Neural cell (in vitro differentiated cells): Measurements from ENCODE around the gene ARL6IP1. TPM values are rescaled to one million over a fixed set of nuclear protein-coding genes. Genes with fewer than 3 reads are reported as not detected.

ENCODE experiments used
- H2AFZ ChIP-seq: fragments of 200-600, 300-800 bp; sonication (generic), shearing (Covaris generic); 2 replicates; pipeline ENCODE4 v1.6.0; 2014; ENCODE audit warnings: low read depth, mild to moderate bottlenecking, antibody characterized with exemption, low read length, moderate library complexity
- H3F3A ChIP-seq: fragments of 200-600 bp; shearing (Covaris generic); 2 replicates; pipeline ENCODE4 v1.6.1; 2016; ENCODE audit warnings: mild to moderate bottlenecking, moderate library complexity, mixed read lengths, antibody characterized with exemption, low read length; ENCODE audit not compliant: insufficient read depth, poor library complexity, severe bottlenecking
- H3K27ac ChIP-seq: fragments of 200-600, 300-800 bp; sonication (generic), shearing (Covaris generic); 2 replicates; pipeline ENCODE4 v1.5.1; 2014; ENCODE audit warnings: mild to moderate bottlenecking, low read length, moderate library complexity
- H3K27me3 ChIP-seq: fragments of 300-800, 200-600 bp; sonication (generic), shearing (Covaris generic); 2 replicates; pipeline ENCODE4 v1.6.0; 2014; ENCODE audit warnings: mild to moderate bottlenecking, low read depth, low read length, moderate library complexity; ENCODE audit not compliant: insufficient read depth
- H3K36me3 ChIP-seq: fragments of 300-800, 200-600 bp; sonication (generic), shearing (Covaris generic); 2 replicates; pipeline ENCODE4 v1.5.1; 2014; ENCODE audit warnings: mild to moderate bottlenecking, antibody characterized with exemption, low read length, moderate library complexity; ENCODE audit not compliant: insufficient read depth
- H3K4me2 ChIP-seq: fragments of 300-800, 200-600 bp; sonication (generic), shearing (Covaris generic); 2 replicates; pipeline ENCODE4 v1.6.0; 2014; ENCODE audit warnings: mild to moderate bottlenecking, low read length
- H3K4me3 ChIP-seq: fragments of 300-800, 200-600 bp; sonication (generic), shearing (Covaris generic); 2 replicates; pipeline ENCODE4 v1.5.1; 2014; ENCODE audit warnings: mild to moderate bottlenecking, low read length, moderate library complexity
- H3K79me2 ChIP-seq: fragments of 200-600 bp; shearing (Covaris generic); replicated peaks from 2 replicates; pipeline ENCODE4 v1.6.0; 2014; ENCODE audit warnings: mild to moderate bottlenecking, low read length, moderate library complexity; ENCODE audit not compliant: insufficient read depth
- H3K9ac ChIP-seq: fragments of 300-800, 200-600 bp; sonication (generic), shearing (Covaris generic); 2 replicates; pipeline ENCODE4 v1.6.1; 2016; ENCODE audit warnings: mild to moderate bottlenecking, low read length, mixed read lengths
- H3K9me2 ChIP-seq: fragments of 200-600 bp; shearing (Covaris generic); 2 replicates; pipeline ENCODE4 v1.6.1; 2016; ENCODE audit warnings: mild to moderate bottlenecking, low read length, mixed read lengths; ENCODE audit not compliant: insufficient read depth
- H3K9me3 ChIP-seq: fragments of 200-600, 300-800 bp; sonication (generic), shearing (Covaris generic); 2 replicates; pipeline ENCODE4 v1.6.1; 2016; ENCODE audit warnings: mild to moderate bottlenecking, mixed run types, low read length, moderate library complexity, mixed read lengths
- H4K20me1 ChIP-seq: fragments of 200-600 bp; shearing (Covaris generic); 2 replicates; pipeline ENCODE4 v1.6.1; 2016; ENCODE audit warnings: mild to moderate bottlenecking, mixed run types; ENCODE audit not compliant: insufficient read depth
- CTCF ChIP-seq: fragments of 450-650 bp; IDR thresholded peaks from 2 replicates; pipeline ENCODE4 v1.5.1; 2014; ENCODE audit warnings: antibody characterized with exemption, mild to moderate bottlenecking, moderate library complexity; ENCODE audit not compliant: poor library complexity, severe bottlenecking
- EP300 ChIP-seq: fragments of 450-650 bp; conservative IDR thresholded peaks from 2 replicates; pipeline ENCODE4 v1.6.1; 2014; ENCODE audit warnings: antibody characterized with exemption, mild to moderate bottlenecking, moderate library complexity; ENCODE audit not compliant: poor library complexity, severe bottlenecking
- EZH2 ChIP-seq: fragments of 200-600, 300-800 bp; shearing (Covaris generic), sonication (generic); IDR thresholded peaks from 2 replicates; pipeline ENCODE4 v1.6.1; 2014; ENCODE audit warnings: antibody characterized with exemption, low read length, borderline replicate concordance, mild to moderate bottlenecking; ENCODE audit not compliant: insufficient read depth, poor library complexity, severe bottlenecking
- MXI1 ChIP-seq: fragments of 450-650 bp; conservative IDR thresholded peaks from 2 replicates; pipeline ENCODE4 v1.6.1; 2014; ENCODE audit warnings: antibody characterized with exemption, mild to moderate bottlenecking; ENCODE audit not compliant: poor library complexity, severe bottlenecking
- POLR2AphosphoS5 ChIP-seq: IDR thresholded peaks from 2 replicates; pipeline ENCODE4 v1.6.1; 2012
- RAD21 ChIP-seq: fragments of 450-650 bp; conservative IDR thresholded peaks from 2 replicates; pipeline ENCODE4 v1.6.1; 2014; ENCODE audit warnings: antibody characterized with exemption, mild to moderate bottlenecking, moderate library complexity
- REST ChIP-seq: IDR thresholded peaks from 2 replicates; pipeline ENCODE4 v1.6.1; 2012; ENCODE audit warnings: borderline replicate concordance
- SMC3 ChIP-seq: fragments of 450-650 bp; conservative IDR thresholded peaks from 2 replicates; pipeline ENCODE4 v1.6.1; 2014; ENCODE audit warnings: antibody characterized with exemption, mild to moderate bottlenecking, moderate library complexity; ENCODE audit not compliant: poor library complexity
- TAF1 ChIP-seq: IDR thresholded peaks from 2 replicates; pipeline ENCODE4 v1.6.1; 2012; ENCODE audit warnings: low read depth
- polyA plus RNA-seq: library from polyadenylated mRNA; depleted of rRNA; stranded (reverse); fragments of >200 nt; gene quantifications from 2 replicates; pipeline ENCODE4 v1.2.3, GENCODE V29; 2014

ARL6IP1 gene
- polyA plus RNA-seq, 1 donor from 2014 or later: 556 TPM

- H3K36me3 ChIP-seq: peaks cover 21% of the 10 kb centered on the region
- H3K27ac ChIP-seq: no peak overlapping the region
- no peak overlapping the region for H3K4me3 ChIP-seq
- H3K9me3 ChIP-seq: no peaks in the 10 kb centered on the region
- no peaks in the 10 kb centered on the region for H4K20me1 ChIP-seq
- H3K4me2 ChIP-seq: no peak overlapping the region
- no peaks in the 10 kb centered on the region for H3K79me2 ChIP-seq
- no peak overlapping the region for H3K9ac ChIP-seq
- no peaks in the 10 kb centered on the region for H3K27me3 ChIP-seq
- no peaks in the 10 kb centered on the region for H3F3A ChIP-seq
- H3K9me2 ChIP-seq: no peaks in the 10 kb centered on the region
- no peak overlapping the region for H2AFZ ChIP-seq
- no peak for TF ChIP-seq RAD21
- no peak for TF ChIP-seq EZH2
- no peak for TF ChIP-seq REST
- TF ChIP-seq POLR2AphosphoS5: no peak
- no peak for TF ChIP-seq EP300
- no peak for TF ChIP-seq TAF1
- TF ChIP-seq CTCF: no peak
- TF ChIP-seq SMC3: no peak
- no peak for TF ChIP-seq MXI1
These were observed 7.8 kb upstream of the ARL6IP1 start for GRCh38 chr16:18809165-18809564.

GRCh38 chr16:18805257-18805773 lies 4.0 kb upstream of the ARL6IP1 start:
- Histone ChIP-seq H3K9me2 (no peaks in the 10 kb centered on the region), H3K9ac (no peak overlapping the region), H3K36me3 (peaks cover 16% of the 10 kb centered on the region), H3K27me3 (no peaks in the 10 kb centered on the region), H3K27ac (no peak overlapping the region), H4K20me1 (no peaks in the 10 kb centered on the region), H3K4me2 (no peak overlapping the region), H3K4me3 (no peak overlapping the region), H3K9me3 (no peaks in the 10 kb centered on the region), H3K79me2 (peaks cover 4% of the 10 kb centered on the region), H3F3A (no peaks in the 10 kb centered on the region), H2AFZ (no peak overlapping the region)
- TF ChIP-seq MXI1 (no peak), POLR2AphosphoS5 (no peak), EP300 (no peak), EZH2 (no peak), CTCF (no peak), TAF1 (no peak), RAD21 (no peak), SMC3 (no peak), REST (no peak)
